Right kidney (tissue), 9 donors: ENCODE results near the gene MARK2.
A peak's percentile ranks its signal among the peaks of the same experiment; 100 is the strongest.
"Not testable (repeated sequence)": the region's sequence is repeated elsewhere in the genome, so short reads cannot be mapped to it uniquely, and the experiment has no call there.

Experiments used
- DNase-seq: peaks from one replicate; pipeline ENCODE4 v3.0.0-alpha.2; 2016
- long read RNA-seq, 8 donors: transcript quantifications; one replicate each; lab custom pipeline, GENCODE V29; 2026

The MARK2 gene
- long read RNA-seq, donor 1, partial matches to known transcripts, result 0 of 1 reads
- long read RNA-seq, donor 1, other reads (novel, unspliced or antisense), result 0 of 1 reads
- long read RNA-seq, donor 2, partial matches to known transcripts, result 5 of 15 reads
- long read RNA-seq, donor 2, other reads (novel, unspliced or antisense), result 10 of 15 reads
- long read RNA-seq, donor 3, result 0 reads
- long read RNA-seq, donor 4, partial matches to known transcripts, result 9 of 10 reads
- long read RNA-seq, donor 4, other reads (novel, unspliced or antisense), result 0 of 10 reads
- long read RNA-seq, donor 5, partial matches to known transcripts, result 9 of 10 reads
- long read RNA-seq, donor 5, other reads (novel, unspliced or antisense), result 0 of 10 reads
- long read RNA-seq, donor 6, partial matches to known transcripts, result 12 of 12 reads
- long read RNA-seq, donor 6, other reads (novel, unspliced or antisense), result 0 of 12 reads
- long read RNA-seq, donor 7, partial matches to known transcripts, result 45 of 46 reads
- long read RNA-seq, donor 7, other reads (novel, unspliced or antisense), result 0 of 46 reads
- long read RNA-seq, donor 8, partial matches to known transcripts, result 7 of 7 reads
- long read RNA-seq, donor 8, other reads (novel, unspliced or antisense), result 0 of 7 reads

GRCh38 chr11:63838678-63839507 is at the start of gene MARK2:
MARK2 (plus strand) TSS chr11:63839110; CDS start chr11:63839507, 397 bp downstream.
- DNase-seq, result peak; percentile 96

GRCh38 chr11:63791495-63792167 is 47.3 kb upstream of the MARK2 start:
- DNase-seq, result no peak

- DNase-seq, result no peak
Observed at GRCh38 chr11:63793161-63793560, 45.7 kb upstream of the MARK2 start.

- DNase-seq, result no peak
Observed at GRCh38 chr11:63795066-63795465, 43.8 kb upstream of the MARK2 start.

GRCh38 chr11:63800921-63801320 is 38.0 kb upstream of the MARK2 start:
- DNase-seq, result no peak

GRCh38 chr11:63802637-63803414 is 36.1 kb upstream of the MARK2 start:
- no peak for DNase-seq

- DNase-seq, result no peak
Observed at GRCh38 chr11:63804259-63804658, 34.7 kb upstream of the MARK2 start.

- DNase-seq, result no peak
Observed at GRCh38 chr11:63805844-63806415, 33.0 kb upstream of the MARK2 start.

- DNase-seq, result not testable (repeated sequence)
Observed at GRCh38 chr11:63810383-63810782, 28.5 kb upstream of the MARK2 start.

GRCh38 chr11:63811522-63811921 is 27.4 kb upstream of the MARK2 start:
- DNase-seq, result no peak

- DNase-seq, result peak; percentile 84
Observed at GRCh38 chr11:63813035-63813562, 25.8 kb upstream of the MARK2 start, which contains the start of gene SPINDOC. SPINDOC (plus strand) TSS chr11:63813456; CDS start chr11:63813687, 231 bp downstream.

- peak; percentile 82 for DNase-seq
Observed at GRCh38 chr11:63813563-63814382, 25.1 kb upstream of the MARK2 start.

- no peak for DNase-seq
Observed at GRCh38 chr11:63814383-63814736, 24.6 kb upstream of the MARK2 start.

- DNase-seq, result no peak
Observed at GRCh38 chr11:63816166-63816565, 22.7 kb upstream of the MARK2 start.

- DNase-seq, result no peak
Observed at GRCh38 chr11:63816732-63817131, 22.2 kb upstream of the MARK2 start.

- DNase-seq, result no peak
Observed at GRCh38 chr11:63817758-63818498, 21.0 kb upstream of the MARK2 start.

- no peak for DNase-seq
Observed at GRCh38 chr11:63818609-63819008, 20.3 kb upstream of the MARK2 start.

GRCh38 chr11:63821411-63821810 is 17.5 kb upstream of the MARK2 start:
- no peak for DNase-seq
